Neuronal stem cell (in vitro differentiated cells): Measurements from ENCODE around the gene LRRC28.

ENCODE experiments used
- DNase-seq: peaks from one replicate; pipeline ENCODE4 v3.0.0-alpha.2; 2013; ENCODE audit warnings: low spot score
- H2AFZ ChIP-seq: one replicate; pipeline ENCODE4 v1.6.1; 2013; ENCODE audit warnings: mild to moderate bottlenecking, low read length, inconsistent platforms
- H2AK5ac ChIP-seq: 2 replicates; pipeline ENCODE4 v1.6.1; 2013; ENCODE audit warnings: low read depth, mild to moderate bottlenecking, inconsistent platforms, low read length, moderate library complexity, mixed read lengths
- H2BK120ac ChIP-seq: 2 replicates; pipeline ENCODE4 v1.6.1; 2013; ENCODE audit warnings: low read depth, mild to moderate bottlenecking, inconsistent platforms, low read length, moderate library complexity, mixed read lengths
- H2BK12ac ChIP-seq: one replicate; pipeline ENCODE4 v1.6.1; 2013; ENCODE audit warnings: low read length, inconsistent platforms
- H2BK15ac ChIP-seq: 2 replicates; pipeline ENCODE4 v1.6.1; 2013; ENCODE audit warnings: mild to moderate bottlenecking, low read length, inconsistent platforms, mixed read lengths
- H2BK5ac ChIP-seq: one replicate; pipeline ENCODE4 v1.6.1; 2013; ENCODE audit warnings: inconsistent platforms, mild to moderate bottlenecking, low read length, moderate library complexity
- H3K14ac ChIP-seq: one replicate; pipeline ENCODE4 v1.6.1; 2013; ENCODE audit warnings: low read length, inconsistent platforms
- H3K18ac ChIP-seq: 2 replicates; pipeline ENCODE4 v1.6.1; 2013; ENCODE audit warnings: low read length, inconsistent platforms
- H3K23ac ChIP-seq: 2 replicates; pipeline ENCODE4 v1.6.1; 2013; ENCODE audit warnings: low read depth, mild to moderate bottlenecking, mixed read lengths, low read length, inconsistent platforms; ENCODE audit not compliant: poor library complexity
- H3K27ac ChIP-seq: replicated peaks from 3 replicates; pipeline ENCODE4 v1.5.1; 2013; ENCODE audit warnings: low read length, inconsistent platforms
- H3K27me3 ChIP-seq, 3 experiments: 2 replicates each; pipeline ENCODE4 v1.6.1; 2013; ENCODE audit warnings: low read length in 3 of 3, mild to moderate bottlenecking in 2 of 3, inconsistent platforms in 1 of 3, low read depth in 1 of 3, mixed read lengths in 1 of 3, moderate library complexity in 1 of 3; ENCODE audit not compliant: control insufficient read depth in 3 of 3, insufficient read depth in 3 of 3
- H3K36me3 ChIP-seq, 2 donors: replicated peaks in 1 of 2; 2 replicates each; pipeline ENCODE4 v1.6.1; 2013; ENCODE audit warnings: low read length in 2 of 2; ENCODE audit not compliant: control insufficient read depth in 2 of 2, insufficient read depth in 2 of 2
- H3K4ac ChIP-seq: 2 replicates; pipeline ENCODE4 v1.6.1; 2013; ENCODE audit warnings: inconsistent platforms, mild to moderate bottlenecking, low read length, moderate library complexity
- H3K4me1 ChIP-seq, 2 donors: 1 replicate in 1 of 2; 2 replicates in 1 of 2; pipeline ENCODE4 v1.6.1; 2013; ENCODE audit warnings: low read length in 2 of 2, low read depth in 1 of 2; ENCODE audit not compliant: control insufficient read depth in 2 of 2, insufficient read depth in 1 of 2
- H3K4me2 ChIP-seq: one replicate; pipeline ENCODE4 v1.6.1; 2013; ENCODE audit warnings: mild to moderate bottlenecking, low read length, inconsistent platforms; ENCODE audit not compliant: insufficient read depth, poor library complexity, severe bottlenecking
- H3K4me3 ChIP-seq, 2 donors: 2 replicates each; pipeline ENCODE4 v1.5.1; 2013; ENCODE audit warnings: low read length in 2 of 2, mild to moderate bottlenecking in 2 of 2, inconsistent platforms in 1 of 2, moderate library complexity in 1 of 2
- H3K79me1 ChIP-seq: one replicate; pipeline ENCODE4 v1.6.1; 2013; ENCODE audit warnings: low read depth, mild to moderate bottlenecking, inconsistent platforms, low read length, moderate library complexity
- H3K9ac ChIP-seq: one replicate; pipeline ENCODE4 v1.6.1; 2013; ENCODE audit warnings: mild to moderate bottlenecking, low read depth, low read length, inconsistent platforms; ENCODE audit not compliant: poor library complexity
- H3K9me3 ChIP-seq, 2 donors: replicated peaks in 1 of 2; 2 replicates each; pipeline versions ENCODE3 to v1.6.1; 2013; ENCODE audit warnings: low read length in 2 of 2, mild to moderate bottlenecking in 2 of 2, inconsistent platforms in 1 of 2, low read depth in 1 of 2, mixed read lengths in 1 of 2, moderate library complexity in 1 of 2; ENCODE audit not compliant: control insufficient read depth in 2 of 2, insufficient read depth in 1 of 2
- H4K8ac ChIP-seq: one replicate; pipeline ENCODE4 v1.6.1; 2013; ENCODE audit warnings: low read depth, mild to moderate bottlenecking, inconsistent platforms, low read length, moderate library complexity
- H4K91ac ChIP-seq: one replicate; pipeline ENCODE4 v1.6.1; 2013; ENCODE audit warnings: low read length, low read depth, mild to moderate bottlenecking, inconsistent platforms; ENCODE audit not compliant: poor library complexity
- WGBS, 2 donors: extraction: QIAGEN DNeasy Blood & Tissue Kit; methylation state at CpG; one replicate each; pipeline ENCODE4 v1.1.7; 2013; ENCODE audit warnings: missing lambda C conversion rate in 2 of 2, mixed read lengths in 1 of 2; ENCODE audit not compliant: insufficient read length in 2 of 2, insufficient replicate concordance in 1 of 2; ENCODE audit errors: extremely low coverage in 2 of 2; 5-methylcytosine and 5-hydroxymethylcytosine counted together

Gene LRRC28

GRCh38 chr15:99224372-99225214, 26.7 kb upstream of the LRRC28 start:
- no peak overlapping the region for H3K27ac ChIP-seq
- no peak overlapping the region for H3K18ac ChIP-seq
- no peaks in the 10 kb centered on the region for H3K27me3 ChIP-seq
- H3K4me2 ChIP-seq, result no peak overlapping the region
- WGBS, 2 donors, result no CpG with 5 or more reads among the region's 6 CpGs
- DNase-seq, result no peak
- no peak overlapping the region for H3K14ac ChIP-seq
- H3K4me1 ChIP-seq, result no peaks in the 10 kb centered on the region
- no peak overlapping the region for H3K9ac ChIP-seq
- H4K8ac ChIP-seq, result no peak overlapping the region
- no peak overlapping the region for H2BK15ac ChIP-seq
- no peak overlapping the region for H3K4ac ChIP-seq
- no peak overlapping the region for H2AFZ ChIP-seq
- H3K36me3 ChIP-seq, result peaks cover 21 to 79% of the 10 kb centered on the region in 2 donors
- no peak overlapping the region for H2BK120ac ChIP-seq
- no peaks in the 10 kb centered on the region for H3K79me1 ChIP-seq
- H3K4me3 ChIP-seq, result no peak overlapping the region
- H2BK5ac ChIP-seq, result no peak overlapping the region
- H4K91ac ChIP-seq, result no peak overlapping the region
- H3K9me3 ChIP-seq, result no peaks in the 10 kb centered on the region
- H3K23ac ChIP-seq, result no peak overlapping the region
- H2BK12ac ChIP-seq, result no peak overlapping the region
- no peak overlapping the region for H2AK5ac ChIP-seq

DNA sequence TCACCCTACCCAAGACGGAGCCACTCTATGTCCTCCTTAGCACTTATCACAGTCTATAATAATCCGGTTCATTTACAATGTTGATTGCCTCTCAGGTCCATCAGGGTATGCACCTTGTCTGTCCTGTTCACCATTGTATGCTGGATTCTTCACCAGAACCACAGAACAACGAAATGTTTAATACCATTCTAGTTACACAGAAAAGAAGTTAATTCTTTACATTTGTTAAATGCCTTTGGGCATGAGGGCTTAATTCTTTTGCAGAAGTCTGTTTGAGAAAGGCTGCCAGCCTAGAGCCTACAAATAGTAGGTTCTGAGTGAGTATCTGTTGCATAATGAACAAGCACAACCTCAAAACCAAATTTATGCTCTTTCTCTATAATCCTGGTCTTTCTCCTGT, 24.5 kb upstream of the LRRC28 start:
- H3K4me3 ChIP-seq, result no peak overlapping the region
- no peak overlapping the region for H2BK5ac ChIP-seq
- no peaks in the 10 kb centered on the region for H3K4me1 ChIP-seq
- no peak overlapping the region for H3K14ac ChIP-seq
- no peak overlapping the region for H4K8ac ChIP-seq
- H4K91ac ChIP-seq, result no peak overlapping the region
- no peak overlapping the region for H2AFZ ChIP-seq
- no peaks in the 10 kb centered on the region for H3K79me1 ChIP-seq
- H3K9me3 ChIP-seq, result no peaks in the 10 kb centered on the region
- H3K27me3 ChIP-seq, result no peaks in the 10 kb centered on the region
- H3K27ac ChIP-seq, result no peak overlapping the region
- no peak overlapping the region for H2BK120ac ChIP-seq
- no peak overlapping the region for H3K18ac ChIP-seq
- H2BK12ac ChIP-seq, result no peak overlapping the region
- peaks cover 14 to 58% of the 10 kb centered on the region in 2 donors for H3K36me3 ChIP-seq
- no peak overlapping the region for H2BK15ac ChIP-seq
- no peak overlapping the region for H3K4me2 ChIP-seq
- H3K4ac ChIP-seq, result no peak overlapping the region
- H3K23ac ChIP-seq, result no peak overlapping the region
- H2AK5ac ChIP-seq, result no peak overlapping the region
- no CpG with 5 or more reads among the region's 3 CpGs for WGBS, 2 donors
- no peak for DNase-seq
- no peak overlapping the region for H3K9ac ChIP-seq

DNA sequence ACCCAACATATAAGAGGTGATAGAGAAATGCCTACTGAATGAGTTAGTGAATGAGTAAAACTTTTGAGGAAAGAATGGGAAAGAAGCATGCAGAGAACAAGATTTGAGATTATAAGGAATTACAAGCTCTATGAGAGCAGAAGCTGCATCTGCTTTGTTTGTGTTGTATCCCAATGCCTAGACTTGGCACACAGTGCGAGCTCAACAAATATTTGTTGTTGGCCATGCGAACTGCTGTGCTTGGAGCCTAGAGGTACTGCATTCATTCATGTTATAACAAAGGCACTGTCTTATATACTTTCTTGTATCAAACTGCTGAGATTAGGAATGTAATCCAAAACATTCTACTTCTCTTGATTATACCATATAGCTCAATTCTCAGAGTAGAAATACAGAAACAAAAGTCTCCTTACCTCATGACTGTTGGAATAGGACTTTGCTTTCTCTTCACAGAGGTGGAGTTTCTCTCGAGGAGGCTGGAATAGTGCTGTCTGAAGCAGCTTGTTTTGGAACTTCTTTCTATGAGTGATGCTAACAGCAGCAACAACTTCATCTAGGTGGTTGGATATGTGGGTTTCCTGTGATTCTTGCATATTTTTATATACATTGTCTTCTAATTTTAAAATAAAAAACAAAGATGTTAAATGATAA, 23.0 kb upstream of the LRRC28 start:
- H2BK5ac ChIP-seq, result no peak overlapping the region
- no peak overlapping the region for H2AFZ ChIP-seq
- no peak overlapping the region for H3K18ac ChIP-seq
- H2BK120ac ChIP-seq, result no peak overlapping the region
- no peak overlapping the region for H3K9ac ChIP-seq
- WGBS, 2 donors, result no CpG with 5 or more reads among the region's 3 CpGs
- no peak overlapping the region for H3K4me3 ChIP-seq
- peaks cover 12 to 50% of the 10 kb centered on the region in 2 donors for H3K36me3 ChIP-seq
- H3K14ac ChIP-seq, result no peak overlapping the region
- no peak overlapping the region for H3K4ac ChIP-seq
- H2BK12ac ChIP-seq, result no peak overlapping the region
- no peak overlapping the region for H4K8ac ChIP-seq
- no peaks in the 10 kb centered on the region for H3K79me1 ChIP-seq
- H3K23ac ChIP-seq, result no peak overlapping the region
- H2BK15ac ChIP-seq, result no peak overlapping the region
- no peak overlapping the region for H2AK5ac ChIP-seq
- H3K4me2 ChIP-seq, result no peak overlapping the region
- DNase-seq, result no peak
- H3K27me3 ChIP-seq, result no peaks in the 10 kb centered on the region
- no peaks in the 10 kb centered on the region for H3K4me1 ChIP-seq
- H3K9me3 ChIP-seq, result peaks cover 0 to 5% of the 10 kb centered on the region in 2 donors
- H3K27ac ChIP-seq, result no peak overlapping the region
- H4K91ac ChIP-seq, result no peak overlapping the region

- H3K18ac ChIP-seq, result no peak overlapping the region
- no peak overlapping the region for H2BK5ac ChIP-seq
- no peak overlapping the region for H3K4ac ChIP-seq
- no peaks in the 10 kb centered on the region for H3K79me1 ChIP-seq
- no peak overlapping the region for H2AFZ ChIP-seq
- H3K23ac ChIP-seq, result no peak overlapping the region
- no peak overlapping the region for H3K4me3 ChIP-seq
- H3K9ac ChIP-seq, result no peak overlapping the region
- H2BK12ac ChIP-seq, result no peak overlapping the region
- no peak overlapping the region for H4K91ac ChIP-seq
- H3K27ac ChIP-seq, result no peak overlapping the region
- WGBS, 2 donors, result no CpG with 5 or more reads among the region's 4 CpGs
- no peak overlapping the region for H3K4me2 ChIP-seq
- H2AK5ac ChIP-seq, result no peak overlapping the region
- H4K8ac ChIP-seq, result no peak overlapping the region
- no peak overlapping the region for H2BK120ac ChIP-seq
- H3K14ac ChIP-seq, result no peak overlapping the region
- peaks cover 9 to 36% of the 10 kb centered on the region in 2 donors for H3K36me3 ChIP-seq
- H2BK15ac ChIP-seq, result no peak overlapping the region
- H3K9me3 ChIP-seq, result peaks cover 0 to 5% of the 10 kb centered on the region in 2 donors
- no peaks in the 10 kb centered on the region for H3K4me1 ChIP-seq
- H3K27me3 ChIP-seq, result no peaks in the 10 kb centered on the region
- DNase-seq, result no peak
Observed at GRCh38 chr15:99230867-99231266, 20.4 kb upstream of the LRRC28 start.
